Testis (tissue), 2 donors: ENCODE measurements around the gene HOXD11.

Source experiments
- CTCF ChIP-seq, 3 experiments: fragments of 450-650 bp in 2 of 3; fragments of 200-600 bp in 1 of 3; sonication (generic) in 1 of 3; IDR thresholded peaks; one replicate each; pipeline ENCODE4 v1.5.1; 2016 to 2019; ENCODE audit warnings: antibody characterized with exemption in 3 of 3, mild to moderate bottlenecking in 2 of 3, moderate library complexity in 1 of 3
- POLR2A ChIP-seq: fragments of 450-650 bp; IDR thresholded peaks from one replicate; pipeline ENCODE4 v1.6.1; 2017; ENCODE audit warnings: antibody characterized with exemption, mild to moderate bottlenecking, moderate library complexity

- TF ChIP-seq CTCF (IDR thresholded peaks at IDR 0.05) (no peak), POLR2A (no peak)
Observed at GRCh38 chr2:176093898-176094249, 13.2 kb upstream of the HOXD11 start.
